HG03432 (cell line): ENCODE measurements around the gene OR8K3.

ENCODE experiments used
- ATAC-seq: cut with Tn5 transposase; IDR thresholded peaks from one replicate; pipeline ENCODE4 v1.9.1; 2021; ENCODE audit warnings: mild to moderate bottlenecking, moderate library complexity; ENCODE audit not compliant: unreplicated experiment

Gene OR8K3

DNA sequence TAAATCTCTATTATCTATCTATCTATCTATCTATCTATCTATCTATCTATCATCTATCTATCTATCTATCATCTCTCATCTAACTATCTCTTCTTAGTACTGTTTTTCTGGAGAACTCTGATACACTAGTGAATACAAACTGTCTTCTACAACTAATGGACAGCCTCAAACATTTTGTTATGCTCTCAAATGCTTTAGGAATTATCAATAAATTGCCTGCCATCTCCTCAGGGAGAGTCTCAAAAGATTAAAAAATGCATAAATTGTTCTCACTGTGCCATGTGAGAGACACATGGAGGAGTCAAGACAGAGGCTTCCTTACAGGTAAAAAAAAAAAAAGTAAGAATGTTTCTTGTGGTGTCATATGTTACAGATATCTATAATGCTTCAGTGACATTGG, at the start of gene OR8K3:
TSS of gene OR8K3 (plus strand) at position 301 of the 400 bp plus-strand sequence. CDS start 3,163 bp downstream, outside the sequence.
- ATAC-seq = no peak

DNA sequence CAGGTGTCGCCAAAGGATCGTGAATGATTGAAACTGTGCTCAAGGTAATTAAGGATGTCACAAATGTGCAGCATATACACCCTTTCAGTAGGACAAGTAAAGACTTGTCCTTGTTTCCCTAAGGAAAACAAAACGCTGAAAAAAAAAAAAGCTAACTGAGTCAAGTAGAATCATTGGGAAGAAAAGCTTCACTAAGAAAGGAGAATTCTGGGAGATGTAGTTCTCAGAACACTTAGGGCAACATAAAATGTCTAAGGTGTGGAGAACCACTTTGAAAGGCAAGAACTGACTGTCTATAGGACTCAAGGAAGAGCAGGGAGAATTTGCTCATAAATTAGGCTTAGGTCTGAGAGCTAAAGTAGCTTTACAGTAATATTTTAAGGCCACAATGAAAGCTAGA, 43.9 kb upstream of the OR8K3 start:
- no peak for ATAC-seq

DNA sequence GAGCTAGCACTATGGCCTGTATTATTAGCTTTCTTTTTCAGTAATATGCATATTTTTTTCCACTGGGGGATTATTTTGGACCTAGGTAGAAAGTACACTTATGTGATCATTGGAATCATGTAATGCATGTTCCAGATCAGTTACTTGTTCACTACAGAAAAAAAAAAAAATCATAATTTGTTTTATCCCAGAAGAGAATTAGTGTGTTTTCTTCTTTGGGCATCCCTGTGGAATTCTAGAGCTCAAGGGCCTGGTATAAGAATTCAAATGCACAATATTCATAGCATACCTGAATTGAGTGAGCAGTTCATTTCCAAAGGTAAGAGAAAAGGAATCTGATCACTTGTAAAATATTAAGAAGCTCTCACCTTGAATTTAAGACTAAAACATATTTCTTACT, 41.1 kb upstream of the OR8K3 start, which contains the start of gene OR5T1:
TSS of gene OR5T1 (plus strand) at position 301 of the 400 bp plus-strand sequence. CDS start 1,485 bp downstream, outside the sequence.
- no peak for ATAC-seq

DNA sequence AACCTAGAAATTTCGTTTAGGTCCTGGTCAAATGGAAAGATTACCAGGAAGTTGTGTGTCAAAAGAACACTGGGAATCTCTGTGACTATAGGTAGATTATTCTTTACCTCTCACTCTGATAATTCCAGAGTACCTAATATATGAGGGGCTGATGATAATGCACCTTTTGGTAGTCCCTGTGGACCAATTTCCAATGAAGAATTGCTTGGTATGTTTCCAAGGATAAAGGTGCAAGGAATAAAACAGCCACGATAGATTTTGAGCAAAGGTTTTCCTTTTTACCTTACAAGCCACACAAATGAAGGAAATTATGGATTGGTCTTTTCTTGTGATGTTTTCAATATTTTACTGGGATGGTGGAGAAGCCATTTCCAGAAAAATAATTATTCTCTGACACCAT, 22.8 kb upstream of the OR8K3 start, which contains the start of gene OR8H1:
TSS of gene OR8H1 (minus strand) at position 101 of the 400 bp plus-strand sequence. CDS start 1,192 bp downstream, outside the sequence.
- ATAC-seq = no peak

DNA sequence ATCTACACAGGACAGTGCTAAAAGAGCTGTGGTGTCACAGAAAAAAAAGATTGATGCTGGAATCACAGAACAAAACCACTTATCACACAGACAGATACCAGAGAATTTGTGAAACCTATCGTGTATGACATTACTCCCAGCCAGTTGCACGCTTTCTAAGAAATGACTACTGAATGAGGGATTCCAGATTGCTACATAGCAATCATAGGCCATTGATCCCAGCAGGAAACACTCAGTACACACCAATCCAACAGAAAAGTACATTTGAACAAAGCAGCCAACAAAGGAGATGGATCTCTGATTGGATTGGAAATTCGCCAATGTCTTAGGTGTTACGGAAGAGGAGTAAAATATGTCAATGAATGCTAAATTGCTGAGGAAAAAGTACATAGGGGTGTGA, 18.0 kb upstream of the OR8K3 start:
- no peak for ATAC-seq

DNA sequence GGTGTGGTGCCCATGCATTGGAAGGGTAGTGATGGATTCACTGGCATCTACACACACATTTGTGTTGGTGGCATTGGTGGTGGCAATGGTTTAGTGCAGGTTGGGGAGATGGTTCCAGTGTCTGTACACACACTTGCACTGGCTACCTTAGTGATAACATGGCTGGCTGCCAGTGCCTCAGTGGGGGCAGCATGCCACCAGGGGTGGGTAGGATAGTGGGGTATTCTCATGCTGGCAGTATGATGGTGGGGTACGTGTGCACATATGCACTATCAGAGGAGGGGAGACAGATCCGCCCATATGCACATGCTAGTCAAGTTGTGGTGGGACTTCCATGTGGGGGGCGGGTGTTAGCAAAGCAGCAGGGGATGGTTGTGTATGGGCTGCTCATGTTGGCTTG, 7.1 kb upstream of the OR8K3 start:
- no peak for ATAC-seq

DNA sequence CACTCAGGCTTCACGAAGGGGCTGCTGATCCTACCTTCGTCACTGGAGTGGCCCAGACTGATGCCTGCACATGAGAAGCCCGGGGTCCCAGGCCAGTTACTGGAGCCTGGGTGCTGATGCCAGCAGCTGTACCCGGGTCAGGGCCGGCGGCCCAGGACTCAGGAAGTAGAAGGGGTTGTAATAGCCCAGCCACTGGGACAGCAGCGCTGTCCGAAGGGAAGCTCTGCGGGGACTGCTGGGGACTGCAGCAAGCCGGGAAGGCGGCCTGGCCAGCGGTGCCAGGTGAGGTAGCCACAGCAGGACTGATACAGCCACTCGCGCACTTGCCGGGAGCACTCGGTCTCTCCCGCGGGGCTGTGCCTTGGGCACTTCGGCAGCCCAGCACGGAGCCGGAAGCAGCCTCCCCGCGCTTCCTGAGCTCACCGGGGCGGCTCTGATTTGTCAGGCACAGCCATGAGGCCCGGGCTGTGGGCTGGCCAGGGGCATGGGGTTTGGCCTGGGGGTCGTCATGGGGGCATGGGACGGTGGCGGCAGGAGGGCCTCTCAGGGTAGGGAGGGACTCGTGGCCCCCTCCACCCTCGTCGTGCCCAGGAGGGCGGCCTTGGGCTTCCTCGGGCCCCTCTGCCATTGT, 17.0 kb downstream of the OR8K3 start:
- ATAC-seq = no peak

DNA sequence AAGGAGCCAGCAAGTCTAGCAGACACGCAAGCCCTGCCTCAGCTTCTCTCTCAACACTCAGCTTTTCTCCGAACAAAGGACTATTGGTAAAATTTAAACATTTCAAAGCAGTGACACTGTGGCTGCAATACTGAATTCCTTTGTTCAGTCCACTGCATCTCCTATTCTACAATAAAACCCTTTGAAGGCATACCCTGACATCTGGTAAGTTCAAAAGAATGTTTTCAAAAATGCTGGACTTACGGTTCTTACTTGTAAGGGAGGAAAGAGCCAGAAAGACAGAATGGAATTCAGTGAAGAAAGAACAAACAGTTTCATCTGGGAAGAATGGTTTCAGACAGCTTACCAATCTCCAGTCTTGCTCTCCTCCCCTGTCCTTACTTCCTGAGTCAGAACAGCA, 18.2 kb downstream of the OR8K3 start:
- ATAC-seq = no peak

DNA sequence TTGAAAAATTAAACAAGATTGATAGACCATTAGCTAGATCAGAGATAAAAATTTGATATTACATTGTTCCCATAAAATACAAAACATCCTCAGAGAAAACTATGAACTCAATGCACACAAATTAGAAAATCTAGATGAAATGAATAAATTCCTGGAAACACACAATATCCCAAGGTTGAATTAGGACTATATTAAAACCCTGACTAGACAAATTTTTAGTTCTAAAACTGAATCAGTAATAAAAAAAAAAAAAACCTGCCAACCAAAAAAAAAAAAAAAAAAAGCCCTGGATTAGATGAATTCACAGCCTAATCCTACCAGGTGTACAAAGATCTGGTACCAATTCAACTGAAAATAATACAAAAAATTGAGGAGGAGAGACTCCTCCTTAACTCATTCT, 25.3 kb downstream of the OR8K3 start:
- ATAC-seq = no peak

DNA sequence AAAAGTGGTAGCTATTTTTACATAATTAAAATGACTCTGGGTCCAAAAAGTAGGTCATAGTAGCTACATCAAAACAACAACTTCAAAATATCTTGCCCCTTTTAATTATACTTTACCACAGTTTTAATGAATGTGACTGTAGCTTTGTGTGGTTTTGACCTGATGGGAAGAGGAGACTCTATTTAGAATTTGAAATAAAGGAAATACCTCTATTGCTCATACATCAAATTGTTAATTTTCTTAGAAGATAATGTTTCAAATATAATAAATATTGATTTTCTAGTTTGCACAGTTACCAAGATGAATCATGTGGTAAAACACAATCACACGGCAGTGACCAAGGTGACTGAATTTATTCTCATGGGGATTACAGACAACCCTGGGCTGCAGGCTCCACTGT, 30.8 kb downstream of the OR8K3 start, which contains the start of gene OR8K1:
TSS of gene OR8K1 (plus strand) at position 301 of the 400 bp plus-strand sequence. CDS start at position 301, 0 bp downstream.
- ATAC-seq = no peak

DNA sequence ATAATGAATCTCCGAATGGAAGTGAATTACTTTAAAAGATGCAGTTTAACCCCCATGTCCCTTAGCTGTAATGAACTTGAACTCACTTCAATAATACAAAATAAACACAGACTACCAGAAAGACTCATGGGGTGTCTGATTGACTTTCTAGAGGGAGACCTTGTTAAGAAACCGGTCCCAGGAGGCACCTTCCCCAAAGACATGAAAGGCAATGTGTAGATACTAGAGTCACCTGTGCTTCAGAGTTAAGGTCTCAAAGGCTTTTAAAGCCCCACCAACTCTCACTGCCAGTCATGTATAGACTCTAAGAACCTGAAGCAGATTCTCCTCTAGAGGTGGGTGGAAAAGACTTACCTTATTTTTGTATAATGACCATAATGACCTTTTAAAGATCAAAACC, 39.0 kb downstream of the OR8K3 start, which contains the start of gene OR8J1:
TSS of gene OR8J1 (plus strand) at position 301 of the 400 bp plus-strand sequence. CDS start 5,956 bp downstream, outside the sequence.
- ATAC-seq = no peak
